Measurements from ENCODE around the gene DMRTC1B.
"Not testable (repeated sequence)": the region's sequence is repeated elsewhere in the genome, so short reads cannot be mapped to it uniquely, and the experiment has no call there.

The DMRTC1B gene

GRCh38 chrX:72783964-72784363, 7.3 kb downstream of the DMRTC1B start:
- not testable (repeated sequence) for H3K27me3 ChIP-seq (ENCODE audit: control insufficient read depth, insufficient read depth, low read length); H3K9ac ChIP-seq (ENCODE audit: low read depth, low read length); H3K4me3 ChIP-seq (ENCODE audit: low read depth, low read length); H3K27ac ChIP-seq (ENCODE audit: low read depth, low read length); H3K9me3 ChIP-seq (ENCODE audit: control insufficient read depth, insufficient read depth, low read length); H3K36me3 ChIP-seq (ENCODE audit: control insufficient read depth, insufficient read depth, low read length); H3K4me1 ChIP-seq (ENCODE audit: control insufficient read depth, insufficient read depth, low read length)

GRCh38 chrX:72788142-72788541, 11.5 kb downstream of the DMRTC1B start:
- not testable (repeated sequence) for H3K27me3 ChIP-seq (ENCODE audit: control insufficient read depth, insufficient read depth, low read length); H3K4me1 ChIP-seq (ENCODE audit: control insufficient read depth, insufficient read depth, low read length); H3K36me3 ChIP-seq (ENCODE audit: control insufficient read depth, insufficient read depth, low read length); H3K27ac ChIP-seq (ENCODE audit: low read depth, low read length); H3K4me3 ChIP-seq (ENCODE audit: low read depth, low read length); H3K9ac ChIP-seq (ENCODE audit: low read depth, low read length); H3K9me3 ChIP-seq (ENCODE audit: control insufficient read depth, insufficient read depth, low read length)

- not testable (repeated sequence) for H3K36me3 ChIP-seq (ENCODE audit: control insufficient read depth, insufficient read depth, low read length); H3K4me3 ChIP-seq (ENCODE audit: low read depth, low read length); H3K4me1 ChIP-seq (ENCODE audit: control insufficient read depth, insufficient read depth, low read length); H3K27ac ChIP-seq (ENCODE audit: low read depth, low read length); H3K27me3 ChIP-seq (ENCODE audit: control insufficient read depth, insufficient read depth, low read length); H3K9ac ChIP-seq (ENCODE audit: low read depth, low read length); H3K9me3 ChIP-seq (ENCODE audit: control insufficient read depth, insufficient read depth, low read length)
Observed at GRCh38 chrX:72790390-72790789, 13.7 kb downstream of the DMRTC1B start.

GRCh38 chrX:72808110-72808509, 31.4 kb downstream of the DMRTC1B start, which contains the start of gene FAM236D:
TSS of gene FAM236D (minus strand) at chrX:72808210. CDS start at chrX:72808110, 100 bp downstream.
- not testable (repeated sequence) for H3K9ac ChIP-seq (ENCODE audit: low read depth, low read length); H3K4me1 ChIP-seq (ENCODE audit: control insufficient read depth, insufficient read depth, low read length); H3K27ac ChIP-seq (ENCODE audit: low read depth, low read length); H3K27me3 ChIP-seq (ENCODE audit: control insufficient read depth, insufficient read depth, low read length); H3K9me3 ChIP-seq (ENCODE audit: control insufficient read depth, insufficient read depth, low read length); H3K4me3 ChIP-seq (ENCODE audit: low read depth, low read length); H3K36me3 ChIP-seq (ENCODE audit: control insufficient read depth, insufficient read depth, low read length)

GRCh38 chrX:72830701-72831100, 54.0 kb downstream of the DMRTC1B start:
- not testable (repeated sequence) for H3K9me3 ChIP-seq (ENCODE audit: control insufficient read depth, insufficient read depth, low read length); H3K27ac ChIP-seq (ENCODE audit: low read depth, low read length); H3K36me3 ChIP-seq (ENCODE audit: control insufficient read depth, insufficient read depth, low read length); H3K4me3 ChIP-seq (ENCODE audit: low read depth, low read length); H3K4me1 ChIP-seq (ENCODE audit: control insufficient read depth, insufficient read depth, low read length); H3K27me3 ChIP-seq (ENCODE audit: control insufficient read depth, insufficient read depth, low read length); H3K9ac ChIP-seq (ENCODE audit: low read depth, low read length)

- H3K9me3 ChIP-seq (ENCODE audit: control insufficient read depth, insufficient read depth, low read length); H3K36me3 ChIP-seq (ENCODE audit: control insufficient read depth, insufficient read depth, low read length); H3K27ac ChIP-seq (ENCODE audit: low read depth, low read length); H3K27me3 ChIP-seq (ENCODE audit: control insufficient read depth, insufficient read depth, low read length); H3K4me1 ChIP-seq (ENCODE audit: control insufficient read depth, insufficient read depth, low read length); H3K4me3 ChIP-seq (ENCODE audit: low read depth, low read length); H3K9ac ChIP-seq (ENCODE audit: low read depth, low read length): not testable (repeated sequence)
Observed at GRCh38 chrX:72837532-72837931, 60.8 kb downstream of the DMRTC1B start.

- not testable (repeated sequence) for H3K36me3 ChIP-seq (ENCODE audit: control insufficient read depth, insufficient read depth, low read length); H3K9me3 ChIP-seq (ENCODE audit: control insufficient read depth, insufficient read depth, low read length); H3K4me1 ChIP-seq (ENCODE audit: control insufficient read depth, insufficient read depth, low read length); H3K9ac ChIP-seq (ENCODE audit: low read depth, low read length); H3K4me3 ChIP-seq (ENCODE audit: low read depth, low read length); H3K27ac ChIP-seq (ENCODE audit: low read depth, low read length); H3K27me3 ChIP-seq (ENCODE audit: control insufficient read depth, insufficient read depth, low read length)
Observed at GRCh38 chrX:72882898-72883297, 106.2 kb downstream of the DMRTC1B start.

- not testable (repeated sequence) for H3K9me3 ChIP-seq (ENCODE audit: control insufficient read depth, insufficient read depth, low read length); H3K27me3 ChIP-seq (ENCODE audit: control insufficient read depth, insufficient read depth, low read length); H3K36me3 ChIP-seq (ENCODE audit: control insufficient read depth, insufficient read depth, low read length); H3K9ac ChIP-seq (ENCODE audit: low read depth, low read length); H3K4me3 ChIP-seq (ENCODE audit: low read depth, low read length); H3K4me1 ChIP-seq (ENCODE audit: control insufficient read depth, insufficient read depth, low read length); H3K27ac ChIP-seq (ENCODE audit: low read depth, low read length)
Observed at GRCh38 chrX:72889740-72890139, 113.0 kb downstream of the DMRTC1B start.

Data from HUES48 (cell line).